Motor neuron (in vitro differentiated cells): ENCODE measurements around the gene ERN1. TPM values are rescaled to one million over a fixed set of nuclear protein-coding genes. Genes with fewer than 3 reads are reported as not detected.

Source experiments
- ATAC-seq, 8 experiments: fragments of 200-7000 bp; cut with Tn5 transposase; replicated peaks in 6 of 8; 2 replicates each; pipeline ENCODE4 v1.8.0; 2021; ENCODE audit warnings: mild to moderate bottlenecking in 8 of 8, moderate library complexity in 8 of 8
- H3K27ac ChIP-seq, 2 donors: fragments of 250-450 bp; sonication (Bioruptor Pico); 2 replicates each; pipeline ENCODE4 v1.9.0; 2021; ENCODE audit warnings: antibody characterized with exemption in 2 of 2, mild to moderate bottlenecking in 2 of 2, moderate library complexity in 1 of 2
- H3K4me1 ChIP-seq, 2 donors: fragments of 250-450 bp; sonication (Bioruptor Pico); replicated peaks in 1 of 2; 2 replicates each; pipeline ENCODE4 v1.6.1; 2021; ENCODE audit warnings: antibody characterized with exemption in 2 of 2, mild to moderate bottlenecking in 2 of 2, moderate library complexity in 1 of 2
- H3K4me3 ChIP-seq, 5 donors: fragments of 250-450 bp; sonication (Bioruptor Pico); 2 replicates each; pipeline ENCODE4 v1.9.0; 2021; ENCODE audit warnings: antibody characterized with exemption in 5 of 5, mild to moderate bottlenecking in 5 of 5, moderate library complexity in 4 of 5
- WGBS, 10 experiments: fragments of 450-650 bp; shearing (Covaris generic); methylation state at CpG; one replicate each; pipeline ENCODE4 v1.0.0; 2022; 5-methylcytosine and 5-hydroxymethylcytosine counted together
- in situ Hi-C, 9 experiments: fragments of 400-800 bp; cut with MboI; loops; one replicate each; pipeline ENCODE4 v1.15.0; 2021; ENCODE audit warnings: low sequenced_read_pairs in 9 of 9, low pct_unique_long_range_greater_than_20kb in 2 of 9; ENCODE audit not compliant: unreplicated experiment in 9 of 9
- total RNA-seq, 8 experiments: library from RNA; unstranded; fragments of 300-600 nt; gene quantifications; 2 replicates each; pipeline versions ENCODE4 v1.2.3 to v1.2.4, GENCODE V29; 2022

The ERN1 gene
- total RNA-seq, 8 experiments from 2014 or later, result 2.3 to 10.4 (median 5.0) TPM

- Histone ChIP-seq H3K4me3 (no peak overlapping the region), H3K27ac (no peak overlapping the region), H3K4me1 (peaks cover 6 to 23% of the 10 kb centered on the region in 2 donors)
- ATAC-seq, result peak; percentile 26 to 86 (median 61)
- WGBS, 10 experiments, result 20 to 100% (median 76%) methylated on average over 1 to 6 of the region's 11 CpGs; no CpG with 5 or more reads in 5 of the 10 experiments
- in situ Hi-C loops, result loop anchor here in 2 of 9 experiments (25.0 kb wide), 1 partner anchor 106 kb away; the partner anchor contains the start of gene TEX2 (in 2 of the 2)
Observed at GRCh38 chr17:64155751-64156544, 26.0 kb upstream of the ERN1 start.

- in situ Hi-C loops, result loop anchor here in 2 of 9 experiments (25.0 kb wide), 1 partner anchor 107 kb away; the partner anchor contains the start of gene TEX2 (in 2 of the 2)
- Histone ChIP-seq H3K4me3 (no peak overlapping the region), H3K4me1 (peaks cover 0 to 22% of the 10 kb centered on the region in 2 donors), H3K27ac (no peak overlapping the region)
- ATAC-seq, result no peak
- 80 to 100% (median 91%) methylated on average over 1 to 7 of the region's 7 CpGs; no CpG with 5 or more reads in 2 of the 10 experiments for WGBS, 10 experiments
Observed at GRCh38 chr17:64155129-64155528, 25.2 kb upstream of the ERN1 start.

GRCh38 chr17:64154717-64155116 is 24.8 kb upstream of the ERN1 start:
- Histone ChIP-seq H3K4me3 (no peak overlapping the region), H3K27ac (no peak overlapping the region), H3K4me1 (peaks cover 0 to 18% of the 10 kb centered on the region in 2 donors)
- 74 to 100% (median 88%) methylated on average over 1 to 8 of the region's 9 CpGs; no CpG with 5 or more reads in 6 of the 10 experiments for WGBS, 10 experiments
- no peak for ATAC-seq
- in situ Hi-C loops, result loop anchor here in 3 of 9 experiments (5.0 to 25.0 kb wide), 2 partner anchors 108 to 123 kb away; partner anchors contain the start of gene TEX2 (in 2 of the 3)

GRCh38 chr17:64154313-64154695 is 24.4 kb upstream of the ERN1 start:
- WGBS, 10 experiments, result 72 to 100% (median 75%) methylated on average over 2 to 4 of the region's 4 CpGs; no CpG with 5 or more reads in 6 of the 10 experiments
- Histone ChIP-seq H3K4me3 (no peak overlapping the region), H3K4me1 (peaks cover 0 to 15% of the 10 kb centered on the region in 2 donors), H3K27ac (no peak overlapping the region)
- no peak for ATAC-seq
- in situ Hi-C loops, result loop anchor here in 3 of 9 experiments (5.0 to 25.0 kb wide), 2 partner anchors 108 to 123 kb away; partner anchors contain the start of gene TEX2 (in 2 of the 3)

- WGBS, 10 experiments, result 84 to 100% (median 93%) methylated on average over 1 to 3 of the region's 3 CpGs; no CpG with 5 or more reads in 3 of the 10 experiments
- ATAC-seq, result no peak
- in situ Hi-C loops, result loop anchor here in 3 of 9 experiments (5.0 to 25.0 kb wide), 2 partner anchors 109 to 124 kb away; partner anchors contain the start of gene TEX2 (in 2 of the 3)
- no peak overlapping the region for H3K27ac ChIP-seq
- H3K4me1 ChIP-seq, result peaks cover 0 to 10% of the 10 kb centered on the region in 2 donors
- H3K4me3 ChIP-seq, result no peak overlapping the region
Observed at GRCh38 chr17:64153565-64154312, 23.8 kb upstream of the ERN1 start.

- Histone ChIP-seq H3K4me1 (peaks cover under 1 to 3% of the 10 kb centered on the region in 2 donors), H3K4me3 (no peak overlapping the region), H3K27ac (no peak overlapping the region)
- in situ Hi-C loops, result loop anchor here in 3 of 9 experiments (5.0 to 25.0 kb wide), 2 partner anchors 110 to 125 kb away; partner anchors contain the start of gene TEX2 (in 2 of the 3)
- no peak for ATAC-seq
- WGBS, 10 experiments, result 92 to 100% (median 100%) methylated on average over 1 to 4 of the region's 7 CpGs
Observed at GRCh38 chr17:64152428-64153125, 22.6 kb upstream of the ERN1 start.

- no peak overlapping the region for H3K27ac ChIP-seq
- peaks cover 8 to 13% of the 10 kb centered on the region in 2 donors for H3K4me1 ChIP-seq
- ATAC-seq, result no peak
- H3K4me3 ChIP-seq, result no peak overlapping the region
- in situ Hi-C loops, result loop anchor here in 3 of 9 experiments (5.0 to 25.0 kb wide), 2 partner anchors 111 to 126 kb away; partner anchors contain the start of gene TEX2 (in 2 of the 3)
- WGBS, 10 experiments, result 89 to 100% (median 100%) methylated on average over 1 of the region's 1 CpG; no CpG with 5 or more reads in 2 of the 10 experiments
Observed at GRCh38 chr17:64151016-64151368, 21.0 kb upstream of the ERN1 start.

- no peak overlapping the region for H3K27ac ChIP-seq
- H3K4me1 ChIP-seq, result peaks cover 8 to 13% of the 10 kb centered on the region in 2 donors
- in situ Hi-C loops, result loop anchor here in 3 of 9 experiments (5.0 to 25.0 kb wide), 2 partner anchors 112 to 127 kb away; partner anchors contain the start of gene TEX2 (in 2 of the 3)
- WGBS, 10 experiments, result 66 to 96% (median 87%) methylated on average over 2 to 5 of the region's 5 CpGs
- H3K4me3 ChIP-seq, result no peak overlapping the region
- no peak for ATAC-seq
Observed at GRCh38 chr17:64150237-64151015, 20.5 kb upstream of the ERN1 start.

GRCh38 chr17:64149196-64149595 is 19.3 kb upstream of the ERN1 start:
- ATAC-seq, result no peak
- WGBS, 10 experiments, result 80 to 100% (median 97%) methylated on average over 1 to 6 of the region's 6 CpGs; no CpG with 5 or more reads in 3 of the 10 experiments
- in situ Hi-C loops, result loop anchor here in 8 of 9 experiments (25.0 kb wide), 3 partner anchors 112 to 237 kb away; partner anchors contain the start of genes CSHL1 (in 5 of the 8), GH1 (in 5 of the 8) and CD79B (in 2 of the 8)
- H3K27ac ChIP-seq, result no peak overlapping the region
- H3K4me3 ChIP-seq, result no peak overlapping the region
- peaks cover 8 to 13% of the 10 kb centered on the region in 2 donors for H3K4me1 ChIP-seq

GRCh38 chr17:64148699-64149098 is 18.8 kb upstream of the ERN1 start:
- in situ Hi-C loops, result loop anchor here in 8 of 9 experiments (25.0 kb wide), 3 partner anchors 111 to 236 kb away; partner anchors contain the start of genes CSHL1 (in 5 of the 8), GH1 (in 5 of the 8) and CD79B (in 2 of the 8)
- 62 to 100% (median 100%) methylated on average over 1 to 2 of the region's 4 CpGs; no CpG with 5 or more reads in 7 of the 10 experiments for WGBS, 10 experiments
- H3K27ac ChIP-seq, result no peak overlapping the region

GRCh38 chr17:64148017-64148631 is 18.2 kb upstream of the ERN1 start:
- Histone ChIP-seq H3K4me1 (peaks cover 8 to 13% of the 10 kb centered on the region in 2 donors), H3K27ac (no peak overlapping the region), H3K4me3 (no peak overlapping the region)
- in situ Hi-C loops, result loop anchor here in 8 of 9 experiments (25.0 kb wide), 3 partner anchors 111 to 236 kb away; partner anchors contain the start of genes CSHL1 (in 5 of the 8), GH1 (in 5 of the 8) and CD79B (in 2 of the 8)
- 0 to 100% (median 79%) methylated on average over 1 to 8 of the region's 8 CpGs for WGBS, 10 experiments
- ATAC-seq, result peak in 1 of 8 experiments; percentile 5

More at GRCh38 chr17:64148699-64149098, 18.8 kb upstream of the ERN1 start:
- ATAC-seq, result peak in 1 of 8 experiments; percentile 1
- peaks cover 8 to 13% of the 10 kb centered on the region in 2 donors for H3K4me1 ChIP-seq
- no peak overlapping the region for H3K4me3 ChIP-seq
